Hematopoietic multipotent progenitor cell treated with erythropoietin and hydrocortisone succinate and interleukin-3 and kit ligand, for 8 days (in vitro differentiated cells): ENCODE data around the gene VTN.

Experiments used
- DNase-seq: peaks from one replicate; pipeline ENCODE4 v3.0.0-alpha.2; 2015

The VTN gene

GRCh38 chr17:28370035-28370743 lies at the start of gene VTN:
TSS of gene VTN (minus strand) at chr17:28370307. CDS start at chr17:28370203, 104 bp downstream.
- DNase-seq = peak; percentile 45

- DNase-seq = peak; percentile 79
These were observed 46.7 kb upstream of the VTN start for GRCh38 chr17:28416703-28417311.

- no peak for DNase-seq
These were observed 45.8 kb upstream of the VTN start for GRCh38 chr17:28415886-28416285.

- no peak for DNase-seq
These were observed 43.7 kb upstream of the VTN start for GRCh38 chr17:28413804-28414203.

- DNase-seq = no peak
These were observed 42.0 kb upstream of the VTN start for GRCh38 chr17:28412099-28412498.

- no peak for DNase-seq
These were observed 37.8 kb upstream of the VTN start for GRCh38 chr17:28407974-28408306.

GRCh38 chr17:28407130-28407973 lies 37.2 kb upstream of the VTN start:
- no peak for DNase-seq

- peak; percentile 29 for DNase-seq
These were observed 36.3 kb upstream of the VTN start for GRCh38 chr17:28406473-28406814.

GRCh38 chr17:28405632-28406472 lies 35.7 kb upstream of the VTN start, which contains the start of gene SLC46A1:
TSS of gene SLC46A1 (minus strand) at chr17:28406212. CDS start at chr17:28406114, 98 bp downstream.
- peak; percentile 40 for DNase-seq

GRCh38 chr17:28404812-28405570 lies 34.9 kb upstream of the VTN start:
- DNase-seq = no peak

GRCh38 chr17:28404461-28404811 lies 34.3 kb upstream of the VTN start:
- DNase-seq = no peak

GRCh38 chr17:28404007-28404406 lies 33.9 kb upstream of the VTN start:
- DNase-seq = no peak

- no peak for DNase-seq
These were observed 32.7 kb upstream of the VTN start for GRCh38 chr17:28402844-28403243.

GRCh38 chr17:28402224-28402630 lies 32.1 kb upstream of the VTN start:
- DNase-seq = no peak

GRCh38 chr17:28399808-28400207 lies 29.7 kb upstream of the VTN start:
- DNase-seq = no peak

GRCh38 chr17:28398280-28398981 lies 28.3 kb upstream of the VTN start:
- no peak for DNase-seq

GRCh38 chr17:28397687-28398279 lies 27.7 kb upstream of the VTN start:
- DNase-seq = no peak

- no peak for DNase-seq
These were observed 27.2 kb upstream of the VTN start for GRCh38 chr17:28397275-28397674.

GRCh38 chr17:28396635-28397239 lies 26.6 kb upstream of the VTN start:
- DNase-seq = no peak

- no peak for DNase-seq
These were observed 25.9 kb upstream of the VTN start for GRCh38 chr17:28395968-28396367.

- DNase-seq = no peak
These were observed 25.3 kb upstream of the VTN start for GRCh38 chr17:28395426-28395825.
